ENCODE results near the gene MEOX2. TPM values are rescaled to one million over a fixed set of nuclear protein-coding genes. Genes with fewer than 3 reads are reported as not detected.

Gene MEOX2
- polyA plus RNA-seq, 1 of the 3 experiments (the other 2 are of a cell fraction): not detected

DNA sequence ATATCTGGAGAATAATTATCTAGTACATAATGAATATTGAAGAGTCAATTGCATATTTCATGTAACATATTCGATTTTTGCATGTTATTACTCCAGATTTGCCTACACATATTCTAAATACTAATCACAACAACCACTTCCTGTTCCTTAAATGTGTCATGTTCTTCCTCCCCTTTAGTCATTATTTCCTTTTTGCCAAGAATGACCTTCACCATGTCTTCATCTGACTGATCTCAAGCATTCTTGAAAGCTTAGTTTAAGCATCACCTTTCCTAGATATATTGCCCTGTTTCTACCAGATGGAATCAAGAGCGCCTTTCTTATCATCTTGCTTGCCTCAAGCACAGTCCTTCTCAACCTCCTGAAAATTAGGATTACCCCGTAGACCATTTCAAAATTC is 23.5 kb upstream of the MEOX2 start:
- Histone ChIP-seq H3K27me3 (ENCODE audit: insufficient read depth) (peaks cover 4% of the 10 kb centered on the region; the same call in 1 of the 2 replicates), H3K27ac (ENCODE audit: low read depth in 2 of 2, low read length in 1 of 2) (no peak overlapping the region), H3F3A (replicated peaks; ENCODE audit: insufficient read depth) (no peaks in the 10 kb centered on the region), H2AFZ (ENCODE audit: low read depth) (no peak overlapping the region), H3K79me2 (ENCODE audit: insufficient read depth) (no peaks in the 10 kb centered on the region), H3K9me2 (no peaks in the 10 kb centered on the region), H3K9me3 (no peaks in the 10 kb centered on the region), H4K20me1 (ENCODE audit: insufficient read depth) (no peaks in the 10 kb centered on the region), H3K36me3 (replicated peaks in 1 of 2; ENCODE audit: control insufficient read depth in 1 of 2, insufficient read depth in 2 of 2, low read length in 1 of 2) (no peaks in the 10 kb centered on the region), H3K4me1 (ENCODE audit: control insufficient read depth in 1 of 2, insufficient read depth in 2 of 2, low read depth in 1 of 2, low read length in 1 of 2) (no peaks in the 10 kb centered on the region), H3K4me3 (ENCODE audit: low read depth in 2 of 2, low read length in 1 of 2) (no peak overlapping the region), H3K9ac (no peak overlapping the region), H3K4me2 (no peak overlapping the region)
- TF ChIP-seq MEF2A (IDR thresholded peaks at IDR 0.05; ENCODE audit: borderline replicate concordance, low read depth) (no peak), GATA2 (CRISPR knock-in tag; IDR thresholded peaks at IDR 0.05) (no peak), TCF12 (IDR thresholded peaks at IDR 0.05) (no peak), ELF1 (IDR thresholded peaks at IDR 0.05) (no peak), JUND (IDR thresholded peaks at IDR 0.05) (no peak), GABPA (IDR thresholded peaks at IDR 0.05; ENCODE audit: low read depth) (no peak), FOXJ3 (CRISPR knock-in tag; IDR thresholded peaks at IDR 0.05) (no peak), YY1 (IDR thresholded peaks at IDR 0.05; ENCODE audit: low read depth) (no peak), TEAD4 (IDR thresholded peaks at IDR 0.05; ENCODE audit: borderline replicate concordance, insufficient read depth) (no peak), RAD21 (IDR thresholded peaks at IDR 0.05; ENCODE audit: low read length) (no peak)
- TF ChIP-seq, protein P1, sequence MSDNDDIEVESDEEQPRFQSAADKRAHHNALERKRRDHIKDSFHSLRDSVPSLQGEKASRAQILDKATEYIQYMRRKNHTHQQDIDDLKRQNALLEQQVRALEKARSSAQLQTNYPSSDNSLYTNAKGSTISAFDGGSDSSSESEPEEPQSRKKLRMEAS (IDR thresholded peaks at IDR 0.05; ENCODE audit: low read depth): no peak
- TF ChIP-seq, protein P2, sequence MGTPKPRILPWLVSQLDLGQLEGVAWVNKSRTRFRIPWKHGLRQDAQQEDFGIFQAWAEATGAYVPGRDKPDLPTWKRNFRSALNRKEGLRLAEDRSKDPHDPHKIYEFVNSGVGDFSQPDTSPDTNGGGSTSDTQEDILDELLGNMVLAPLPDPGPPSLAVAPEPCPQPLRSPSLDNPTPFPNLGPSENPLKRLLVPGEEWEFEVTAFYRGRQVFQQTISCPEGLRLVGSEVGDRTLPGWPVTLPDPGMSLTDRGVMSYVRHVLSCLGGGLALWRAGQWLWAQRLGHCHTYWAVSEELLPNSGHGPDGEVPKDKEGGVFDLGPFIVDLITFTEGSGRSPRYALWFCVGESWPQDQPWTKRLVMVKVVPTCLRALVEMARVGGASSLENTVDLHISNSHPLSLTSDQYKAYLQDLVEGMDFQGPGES (IDR thresholded peaks at IDR 0.05; ENCODE audit: low read depth, low read length): no peak
- TF ChIP-seq, protein P3, sequence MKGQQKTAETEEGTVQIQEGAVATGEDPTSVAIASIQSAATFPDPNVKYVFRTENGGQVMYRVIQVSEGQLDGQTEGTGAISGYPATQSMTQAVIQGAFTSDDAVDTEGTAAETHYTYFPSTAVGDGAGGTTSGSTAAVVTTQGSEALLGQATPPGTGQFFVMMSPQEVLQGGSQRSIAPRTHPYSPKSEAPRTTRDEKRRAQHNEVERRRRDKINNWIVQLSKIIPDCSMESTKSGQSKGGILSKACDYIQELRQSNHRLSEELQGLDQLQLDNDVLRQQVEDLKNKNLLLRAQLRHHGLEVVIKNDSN (IDR thresholded peaks at IDR 0.05; ENCODE audit: borderline replicate concordance, low read depth): no peak
- ChIA-PET CTCF (interaction anchor here (0.8 to 2.0 kb wide), 2 partner anchors 11 to 15 kb away, joined by 3 to 13 read pairs; no protein-coding TSS in a partner anchor), POLR2A (no interaction called here)
- 9% methylated on average over 3 of the region's 3 CpGs for WGBS (ENCODE audit: low lambda C conversion rate)
- no peak for DNase-seq

DNA sequence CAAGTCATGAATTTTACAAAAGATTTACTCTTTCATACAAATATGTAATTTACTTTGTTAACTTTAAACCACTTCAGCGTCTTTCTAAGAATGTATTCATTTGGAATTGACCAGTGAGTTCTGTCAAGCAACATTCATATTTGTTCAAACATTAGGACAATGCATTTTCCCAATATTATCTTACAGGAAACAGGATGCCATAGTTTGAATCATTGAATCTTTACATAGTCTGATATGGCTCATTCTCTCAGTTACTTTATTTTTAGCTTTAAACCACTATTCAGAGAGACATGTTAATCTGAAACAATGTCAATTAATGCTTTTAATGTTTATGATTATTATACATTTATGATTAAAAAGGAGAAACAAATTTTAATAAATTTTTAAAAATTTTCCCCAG is 21.1 kb upstream of the MEOX2 start:
- H3K4me3 ChIP-seq (ENCODE audit: low read depth in 2 of 2, low read length in 1 of 2): no peak overlapping the region
- no peak for DNase-seq
- H3K27ac ChIP-seq (ENCODE audit: low read depth in 2 of 2, low read length in 1 of 2): no peak overlapping the region
- no peaks in the 10 kb centered on the region for H3K36me3 ChIP-seq (replicated peaks in 1 of 2; ENCODE audit: control insufficient read depth in 1 of 2, insufficient read depth in 2 of 2, low read length in 1 of 2)
- no peak overlapping the region for H2AFZ ChIP-seq (ENCODE audit: low read depth)
- H3K9me3 ChIP-seq: no peaks in the 10 kb centered on the region
- CTCF ChIA-PET: interaction anchor here (0.8 to 2.3 kb wide), 3 partner anchors 13 to 41 kb away, joined by 3 to 14 read pairs (median 5); no protein-coding TSS in a partner anchor
- H4K20me1 ChIP-seq (ENCODE audit: insufficient read depth): no peaks in the 10 kb centered on the region; the same call in 1 of the 2 replicates
- WGBS (ENCODE audit: low lambda C conversion rate): 3% methylated on average over 1 of the region's 1 CpG
- no peak overlapping the region for H3K4me2 ChIP-seq
- no peaks in the 10 kb centered on the region for H3K4me1 ChIP-seq (ENCODE audit: control insufficient read depth in 1 of 2, insufficient read depth in 2 of 2, low read depth in 1 of 2, low read length in 1 of 2)
- no peaks in the 10 kb centered on the region for H3K9me2 ChIP-seq
- no peaks in the 10 kb centered on the region for H3K79me2 ChIP-seq (ENCODE audit: insufficient read depth)
- peaks cover 4% of the 10 kb centered on the region; the same call in 1 of the 2 replicates for H3K27me3 ChIP-seq (ENCODE audit: insufficient read depth)
- no peaks in the 10 kb centered on the region for H3F3A ChIP-seq (replicated peaks; ENCODE audit: insufficient read depth)
- H3K9ac ChIP-seq: no peak overlapping the region
- POLR2A ChIA-PET: no interaction called here
- TF ChIP-seq FOSL2 (IDR thresholded peaks at IDR 0.05; ENCODE audit: borderline replicate concordance, low read depth) (no peak), MEF2A (IDR thresholded peaks at IDR 0.05; ENCODE audit: borderline replicate concordance, low read depth) (no peak), TEAD4 (IDR thresholded peaks at IDR 0.05; ENCODE audit: borderline replicate concordance, insufficient read depth) (no peak), EZH2phosphoT487 (IDR thresholded peaks at IDR 0.05; ENCODE audit: borderline replicate concordance, low read depth) (no peak), FOXM1 (IDR thresholded peaks at IDR 0.05; ENCODE audit: low read depth) (no peak), TAF1 (IDR thresholded peaks at IDR 0.05; ENCODE audit: borderline replicate concordance, low read depth, low read length) (no peak), RAD21 (IDR thresholded peaks at IDR 0.05; ENCODE audit: low read length) (no peak), TCF12 (IDR thresholded peaks at IDR 0.05) (no peak), GABPA (IDR thresholded peaks at IDR 0.05; ENCODE audit: low read depth) (no peak)
- TF ChIP-seq, protein P4, sequence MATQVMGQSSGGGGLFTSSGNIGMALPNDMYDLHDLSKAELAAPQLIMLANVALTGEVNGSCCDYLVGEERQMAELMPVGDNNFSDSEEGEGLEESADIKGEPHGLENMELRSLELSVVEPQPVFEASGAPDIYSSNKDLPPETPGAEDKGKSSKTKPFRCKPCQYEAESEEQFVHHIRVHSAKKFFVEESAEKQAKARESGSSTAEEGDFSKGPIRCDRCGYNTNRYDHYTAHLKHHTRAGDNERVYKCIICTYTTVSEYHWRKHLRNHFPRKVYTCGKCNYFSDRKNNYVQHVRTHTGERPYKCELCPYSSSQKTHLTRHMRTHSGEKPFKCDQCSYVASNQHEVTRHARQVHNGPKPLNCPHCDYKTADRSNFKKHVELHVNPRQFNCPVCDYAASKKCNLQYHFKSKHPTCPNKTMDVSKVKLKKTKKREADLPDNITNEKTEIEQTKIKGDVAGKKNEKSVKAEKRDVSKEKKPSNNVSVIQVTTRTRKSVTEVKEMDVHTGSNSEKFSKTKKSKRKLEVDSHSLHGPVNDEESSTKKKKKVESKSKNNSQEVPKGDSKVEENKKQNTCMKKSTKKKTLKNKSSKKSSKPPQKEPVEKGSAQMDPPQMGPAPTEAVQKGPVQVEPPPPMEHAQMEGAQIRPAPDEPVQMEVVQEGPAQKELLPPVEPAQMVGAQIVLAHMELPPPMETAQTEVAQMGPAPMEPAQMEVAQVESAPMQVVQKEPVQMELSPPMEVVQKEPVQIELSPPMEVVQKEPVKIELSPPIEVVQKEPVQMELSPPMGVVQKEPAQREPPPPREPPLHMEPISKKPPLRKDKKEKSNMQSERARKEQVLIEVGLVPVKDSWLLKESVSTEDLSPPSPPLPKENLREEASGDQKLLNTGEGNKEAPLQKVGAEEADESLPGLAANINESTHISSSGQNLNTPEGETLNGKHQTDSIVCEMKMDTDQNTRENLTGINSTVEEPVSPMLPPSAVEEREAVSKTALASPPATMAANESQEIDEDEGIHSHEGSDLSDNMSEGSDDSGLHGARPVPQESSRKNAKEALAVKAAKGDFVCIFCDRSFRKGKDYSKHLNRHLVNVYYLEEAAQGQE (IDR thresholded peaks at IDR 0.05; ENCODE audit: low read depth, low read length): no peak
- TF ChIP-seq, protein P5, sequence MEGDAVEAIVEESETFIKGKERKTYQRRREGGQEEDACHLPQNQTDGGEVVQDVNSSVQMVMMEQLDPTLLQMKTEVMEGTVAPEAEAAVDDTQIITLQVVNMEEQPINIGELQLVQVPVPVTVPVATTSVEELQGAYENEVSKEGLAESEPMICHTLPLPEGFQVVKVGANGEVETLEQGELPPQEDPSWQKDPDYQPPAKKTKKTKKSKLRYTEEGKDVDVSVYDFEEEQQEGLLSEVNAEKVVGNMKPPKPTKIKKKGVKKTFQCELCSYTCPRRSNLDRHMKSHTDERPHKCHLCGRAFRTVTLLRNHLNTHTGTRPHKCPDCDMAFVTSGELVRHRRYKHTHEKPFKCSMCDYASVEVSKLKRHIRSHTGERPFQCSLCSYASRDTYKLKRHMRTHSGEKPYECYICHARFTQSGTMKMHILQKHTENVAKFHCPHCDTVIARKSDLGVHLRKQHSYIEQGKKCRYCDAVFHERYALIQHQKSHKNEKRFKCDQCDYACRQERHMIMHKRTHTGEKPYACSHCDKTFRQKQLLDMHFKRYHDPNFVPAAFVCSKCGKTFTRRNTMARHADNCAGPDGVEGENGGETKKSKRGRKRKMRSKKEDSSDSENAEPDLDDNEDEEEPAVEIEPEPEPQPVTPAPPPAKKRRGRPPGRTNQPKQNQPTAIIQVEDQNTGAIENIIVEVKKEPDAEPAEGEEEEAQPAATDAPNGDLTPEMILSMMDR (IDR thresholded peaks at IDR 0.05): no peak
- TF ChIP-seq, protein P6, sequence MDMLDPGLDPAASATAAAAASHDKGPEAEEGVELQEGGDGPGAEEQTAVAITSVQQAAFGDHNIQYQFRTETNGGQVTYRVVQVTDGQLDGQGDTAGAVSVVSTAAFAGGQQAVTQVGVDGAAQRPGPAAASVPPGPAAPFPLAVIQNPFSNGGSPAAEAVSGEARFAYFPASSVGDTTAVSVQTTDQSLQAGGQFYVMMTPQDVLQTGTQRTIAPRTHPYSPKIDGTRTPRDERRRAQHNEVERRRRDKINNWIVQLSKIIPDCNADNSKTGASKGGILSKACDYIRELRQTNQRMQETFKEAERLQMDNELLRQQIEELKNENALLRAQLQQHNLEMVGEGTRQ (IDR thresholded peaks at IDR 0.05; ENCODE audit: borderline replicate concordance, low read depth, low read length): no peak

Measured in SK-N-SH (cell line).